GM12875 (cell line): ENCODE results near the gene EMILIN2.

ENCODE experiments used
- H3K4me3 ChIP-seq: one replicate; pipeline ENCODE4 v1.5.1; 2011; ENCODE audit warnings: low read depth, low read length, control low read depth
- TF ChIP-seq, protein P1 (sequence below): IDR thresholded peaks from 2 replicates; pipeline ENCODE4 v1.5.1; 2011; ENCODE audit warnings: low read depth, mild to moderate bottlenecking, control low read depth, inconsistent platforms, low read length, moderate library complexity, borderline replicate concordance; ENCODE audit not compliant: insufficient read depth

EMILIN2 gene

DNA sequence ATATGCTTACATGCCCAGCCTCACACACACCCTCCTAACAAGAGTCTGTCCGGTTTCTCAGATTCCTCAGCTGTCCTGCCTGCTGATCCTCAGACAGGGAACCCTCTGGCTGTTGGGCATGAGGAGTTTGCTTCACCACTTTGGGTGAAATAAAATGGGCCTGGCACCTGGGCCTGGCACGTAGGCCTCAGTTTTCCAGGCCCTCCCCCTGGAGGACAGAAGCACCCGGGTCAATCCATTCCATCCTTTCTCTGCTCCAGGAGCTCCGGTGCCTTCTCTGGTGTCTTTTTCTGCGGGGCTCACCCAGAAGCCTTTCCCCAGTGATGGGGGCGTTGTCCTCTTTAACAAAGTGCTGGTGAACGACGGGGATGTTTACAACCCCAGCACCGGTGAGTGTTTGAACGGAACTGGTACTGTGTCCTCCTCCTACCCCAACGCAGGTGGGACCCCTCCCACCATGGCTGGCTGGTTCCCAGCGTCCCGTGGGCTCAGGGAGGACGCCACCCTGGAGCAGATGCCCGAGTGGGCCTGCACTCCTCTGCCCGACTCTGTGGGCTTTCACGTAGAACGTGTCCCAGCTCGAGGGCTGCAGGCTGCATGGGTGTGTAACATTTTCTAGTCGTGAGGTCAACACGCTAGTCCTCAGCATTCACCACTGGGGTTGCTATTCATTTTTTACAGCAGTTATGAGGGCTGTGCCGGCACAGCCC lies 62.8 kb downstream of the EMILIN2 start:
- TF ChIP-seq, protein P1, sequence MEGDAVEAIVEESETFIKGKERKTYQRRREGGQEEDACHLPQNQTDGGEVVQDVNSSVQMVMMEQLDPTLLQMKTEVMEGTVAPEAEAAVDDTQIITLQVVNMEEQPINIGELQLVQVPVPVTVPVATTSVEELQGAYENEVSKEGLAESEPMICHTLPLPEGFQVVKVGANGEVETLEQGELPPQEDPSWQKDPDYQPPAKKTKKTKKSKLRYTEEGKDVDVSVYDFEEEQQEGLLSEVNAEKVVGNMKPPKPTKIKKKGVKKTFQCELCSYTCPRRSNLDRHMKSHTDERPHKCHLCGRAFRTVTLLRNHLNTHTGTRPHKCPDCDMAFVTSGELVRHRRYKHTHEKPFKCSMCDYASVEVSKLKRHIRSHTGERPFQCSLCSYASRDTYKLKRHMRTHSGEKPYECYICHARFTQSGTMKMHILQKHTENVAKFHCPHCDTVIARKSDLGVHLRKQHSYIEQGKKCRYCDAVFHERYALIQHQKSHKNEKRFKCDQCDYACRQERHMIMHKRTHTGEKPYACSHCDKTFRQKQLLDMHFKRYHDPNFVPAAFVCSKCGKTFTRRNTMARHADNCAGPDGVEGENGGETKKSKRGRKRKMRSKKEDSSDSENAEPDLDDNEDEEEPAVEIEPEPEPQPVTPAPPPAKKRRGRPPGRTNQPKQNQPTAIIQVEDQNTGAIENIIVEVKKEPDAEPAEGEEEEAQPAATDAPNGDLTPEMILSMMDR: no peak
- H3K4me3 ChIP-seq: no peak overlapping the region

DNA sequence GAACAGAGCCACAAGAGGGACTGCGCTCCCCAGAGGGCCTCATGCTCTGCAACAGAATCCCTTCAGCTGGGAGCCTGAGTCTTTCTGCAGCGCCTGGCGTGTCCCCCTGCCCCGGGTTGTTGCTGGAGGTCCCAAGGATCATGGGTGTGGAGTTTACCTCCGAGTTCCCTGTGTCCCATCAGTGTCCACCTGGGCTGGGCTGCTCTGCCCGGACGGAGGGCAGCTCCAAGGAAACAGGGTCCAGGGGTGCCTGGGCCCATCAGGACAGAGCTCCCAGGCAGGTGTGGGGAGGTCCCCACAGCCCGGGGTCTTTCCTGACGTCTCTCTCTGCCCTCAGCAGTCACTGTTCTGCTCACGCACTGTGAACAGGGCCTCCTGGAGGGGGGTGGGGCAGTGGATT lies 63.5 kb downstream of the EMILIN2 start:
- TF ChIP-seq, protein P1: no peak

DNA sequence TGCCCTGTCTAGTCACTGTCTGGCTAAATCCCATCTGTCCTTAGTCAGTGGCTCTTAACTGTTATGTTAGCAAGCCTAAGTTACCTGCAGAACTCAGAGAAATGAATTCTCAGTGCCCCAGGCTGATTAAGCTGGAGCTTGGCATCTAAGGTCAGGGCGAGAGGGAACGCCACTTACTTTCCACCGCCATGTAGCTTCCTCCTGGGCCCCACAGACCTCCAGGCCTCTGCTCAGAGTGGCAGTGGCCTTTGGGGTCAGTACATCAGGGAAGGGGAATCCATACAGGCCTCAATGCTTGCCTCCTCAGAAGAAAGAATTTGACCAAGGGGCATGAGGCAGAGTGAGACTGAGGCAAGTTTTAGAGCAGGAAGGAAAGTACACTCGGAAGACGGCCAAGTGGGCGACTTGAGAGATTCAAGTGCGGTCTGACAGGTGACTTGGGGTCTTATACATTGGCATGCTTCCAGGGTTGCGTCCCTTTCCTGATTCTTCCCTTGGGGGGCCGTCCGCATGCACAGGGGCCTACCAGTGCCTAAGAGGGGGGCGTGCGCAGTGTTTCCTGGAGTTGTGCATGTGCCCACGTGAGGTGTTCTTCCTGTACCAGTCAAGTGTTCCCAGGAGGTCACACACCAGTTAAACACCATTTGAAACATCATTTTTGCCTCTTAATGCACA lies 64.1 kb downstream of the EMILIN2 start:
- TF ChIP-seq, protein P1: no peak
- no peak overlapping the region for H3K4me3 ChIP-seq

More for the DNA sequence above, 63.5 kb downstream of the EMILIN2 start:
- no peak overlapping the region for H3K4me3 ChIP-seq

DNA sequence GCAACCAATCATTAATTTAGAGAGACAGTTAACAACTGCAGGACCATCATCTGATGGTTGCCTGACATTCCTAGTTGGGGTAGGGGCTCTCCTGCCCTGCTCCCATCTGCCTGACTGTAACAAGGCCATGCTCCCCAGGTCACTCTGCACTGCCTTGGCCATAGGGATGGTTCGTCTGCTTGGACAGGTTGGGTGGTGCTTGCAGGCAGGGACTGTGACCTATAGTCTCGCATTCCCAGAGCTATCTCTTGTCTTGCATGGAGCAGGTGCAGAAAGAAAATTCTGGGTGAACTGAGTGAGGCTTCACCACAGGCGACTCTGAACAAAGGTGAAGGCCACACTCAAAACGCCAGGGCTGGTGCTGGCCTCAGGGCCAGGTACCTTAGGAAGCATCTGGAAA lies 64.7 kb downstream of the EMILIN2 start:
- TF ChIP-seq, protein P1: no peak
- no peak overlapping the region for H3K4me3 ChIP-seq

DNA sequence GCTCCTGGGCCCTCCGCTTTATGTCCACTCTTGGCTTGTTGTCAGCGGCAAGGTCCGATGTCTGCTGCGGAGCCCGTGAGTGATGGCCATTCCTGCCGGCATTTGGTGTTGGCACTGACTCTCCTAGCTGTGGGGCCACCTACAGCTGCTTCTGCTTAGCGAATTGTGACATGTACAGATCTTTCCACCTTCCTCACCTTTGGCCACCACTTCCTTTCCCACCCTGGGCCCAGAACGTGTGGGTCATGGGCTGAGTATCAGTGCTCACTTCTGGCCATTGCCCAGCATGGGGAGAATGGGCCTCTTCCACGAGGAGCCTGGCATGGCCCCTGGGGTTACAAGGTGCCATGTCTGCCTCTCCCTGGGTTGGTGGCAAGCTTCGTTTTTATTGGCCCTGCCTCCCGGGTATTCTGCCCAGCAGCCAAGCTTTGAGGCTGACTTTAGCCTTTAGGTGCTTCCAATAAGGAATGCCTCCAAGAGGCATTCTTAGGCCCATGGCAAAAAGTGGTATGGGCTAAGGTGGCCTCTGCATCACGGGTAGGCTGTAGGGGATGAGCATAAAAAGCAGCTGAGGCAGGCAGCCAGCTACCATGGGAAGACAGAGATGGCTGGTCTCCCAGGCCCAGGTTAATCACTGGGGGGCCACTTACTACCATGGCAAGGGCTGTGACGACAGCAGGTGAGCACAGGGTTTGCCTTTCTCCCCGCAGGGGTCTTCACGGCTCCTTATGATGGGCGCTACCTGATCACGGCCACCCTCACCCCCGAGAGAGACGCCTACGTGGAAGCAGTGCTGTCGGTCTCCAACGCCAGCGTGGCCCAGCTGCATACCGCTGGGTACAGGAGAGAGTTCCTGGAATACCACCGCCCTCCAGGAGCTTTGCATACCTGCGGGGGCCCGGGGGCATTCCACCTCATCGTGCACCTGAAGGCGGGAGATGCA lies 65.8 kb downstream of the EMILIN2 start:
- TF ChIP-seq, protein P1: no peak
- H3K4me3 ChIP-seq: no peak overlapping the region

DNA sequence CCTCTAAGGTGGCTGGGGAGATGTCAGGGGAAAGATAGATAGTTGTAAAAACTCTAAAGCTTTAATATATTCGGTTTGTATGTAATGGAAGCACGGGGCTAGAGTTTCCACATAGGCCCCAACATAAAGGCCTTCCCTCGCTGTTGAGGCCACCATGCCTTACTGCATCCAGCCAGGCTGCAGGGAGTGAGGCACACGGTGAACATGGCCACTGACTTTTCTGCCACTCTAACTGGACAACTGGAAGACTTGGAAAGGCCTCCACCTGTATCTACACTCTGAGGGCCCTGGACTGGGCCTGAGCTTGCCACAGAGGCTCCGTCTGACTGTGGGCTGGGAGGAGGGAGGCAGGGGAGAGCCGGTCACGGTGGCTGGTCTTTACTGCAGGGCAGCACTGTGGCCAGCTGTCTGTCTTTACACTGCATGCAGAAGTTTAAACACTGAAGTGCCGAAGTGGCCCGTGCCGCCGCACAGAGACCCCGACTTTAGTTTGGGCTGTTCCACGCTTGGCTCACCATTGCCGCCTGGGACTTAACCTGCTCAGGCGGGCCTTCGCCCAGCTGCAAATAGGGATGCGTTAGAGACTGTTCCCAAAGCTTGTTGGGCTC lies 66.7 kb downstream of the EMILIN2 start:
- TF ChIP-seq, protein P1: no peak
- H3K4me3 ChIP-seq: no peak overlapping the region
